Activated naive CD8-positive, alpha-beta T cell treated with anti-CD3 and anti-CD28 coated beads, Interleukin-2, amount 50 U/mL, for 24 hours (primary cell): Measurements from ENCODE around the gene RAPGEF5.

ENCODE experiments used
- ATAC-seq: fragments of 150-1000 bp; cut with Tn5 transposase; one replicate; pipeline ENCODE4 v1.10.0; 2021
- DNase-seq: peaks from one replicate; pipeline ENCODE4 v3.0.0; 2021
- H3K27ac Mint-ChIP-seq: one replicate; pipeline ENCODE4 v1.8.0; 2021; ENCODE audit warnings: mild to moderate bottlenecking, mixed read lengths
- H3K27me3 Mint-ChIP-seq: one replicate; pipeline ENCODE4 v1.8.0; 2021; ENCODE audit warnings: mixed read lengths
- H3K36me3 Mint-ChIP-seq: one replicate; pipeline ENCODE4 v1.8.0; 2021; ENCODE audit warnings: low read depth, mixed read lengths
- H3K4me1 Mint-ChIP-seq: one replicate; pipeline ENCODE4 v1.8.0; 2021; ENCODE audit warnings: mixed read lengths
- H3K4me3 Mint-ChIP-seq: one replicate; pipeline ENCODE4 v1.8.0; 2021; ENCODE audit warnings: mild to moderate bottlenecking, moderate library complexity, mixed read lengths
- H3K9me3 Mint-ChIP-seq: one replicate; pipeline ENCODE4 v1.8.0; 2021; ENCODE audit warnings: mixed read lengths

RAPGEF5 gene

GRCh38 chr7:22138106-22138505, 218.8 kb downstream of the RAPGEF5 start:
- Mint-ChIP-seq H3K36me3 (no peaks in the 10 kb centered on the region), H3K4me1 (no peaks in the 10 kb centered on the region), H3K27ac (no peak overlapping the region), H3K9me3 (no peaks in the 10 kb centered on the region), H3K27me3 (no peaks in the 10 kb centered on the region), H3K4me3 (no peak overlapping the region)
- ATAC-seq (no peak), DNase-seq (no peak)

- H3K27ac Mint-ChIP-seq, result no peak overlapping the region
These were observed 219.5 kb downstream of the RAPGEF5 start for GRCh38 chr7:22137466-22137865.

GRCh38 chr7:22137026-22137425, 219.9 kb downstream of the RAPGEF5 start:
- ATAC-seq, result no peak
- Mint-ChIP-seq H3K27me3 (no peaks in the 10 kb centered on the region), H3K4me1 (no peaks in the 10 kb centered on the region), H3K9me3 (no peaks in the 10 kb centered on the region), H3K36me3 (no peaks in the 10 kb centered on the region), H3K4me3 (no peak overlapping the region), H3K27ac (no peak overlapping the region)
- DNase-seq, result no peak

More at GRCh38 chr7:22137466-22137865, 219.5 kb downstream of the RAPGEF5 start:
- no peak overlapping the region for H3K4me3 Mint-ChIP-seq
- no peak for DNase-seq
- ATAC-seq, result no peak
- H3K9me3 Mint-ChIP-seq, result no peaks in the 10 kb centered on the region
- H3K27me3 Mint-ChIP-seq, result no peaks in the 10 kb centered on the region
- H3K36me3 Mint-ChIP-seq, result no peaks in the 10 kb centered on the region
- no peaks in the 10 kb centered on the region for H3K4me1 Mint-ChIP-seq

GRCh38 chr7:22129819-22130580, 227.0 kb downstream of the RAPGEF5 start:
- no peaks in the 10 kb centered on the region for H3K4me1 Mint-ChIP-seq
- H3K27ac Mint-ChIP-seq, result no peak overlapping the region
- ATAC-seq, result peak; percentile 85
- H3K4me3 Mint-ChIP-seq, result no peak overlapping the region
- peaks cover 5% of the 10 kb centered on the region for H3K27me3 Mint-ChIP-seq
- no peak for DNase-seq
- H3K36me3 Mint-ChIP-seq, result no peaks in the 10 kb centered on the region
- no peaks in the 10 kb centered on the region for H3K9me3 Mint-ChIP-seq

- Mint-ChIP-seq H3K36me3 (no peaks in the 10 kb centered on the region), H3K4me1 (no peaks in the 10 kb centered on the region), H3K4me3 (no peak overlapping the region), H3K27ac (no peak overlapping the region), H3K27me3 (peaks cover 5% of the 10 kb centered on the region), H3K9me3 (no peaks in the 10 kb centered on the region)
- no peak for DNase-seq
- no peak for ATAC-seq
These were observed 227.8 kb downstream of the RAPGEF5 start for GRCh38 chr7:22129166-22129565.

GRCh38 chr7:22128528-22128920, 228.4 kb downstream of the RAPGEF5 start:
- no peaks in the 10 kb centered on the region for H3K9me3 Mint-ChIP-seq
- H3K4me3 Mint-ChIP-seq, result no peak overlapping the region
- peaks cover 5% of the 10 kb centered on the region for H3K27me3 Mint-ChIP-seq
- ATAC-seq (no peak), DNase-seq (no peak)
- no peaks in the 10 kb centered on the region for H3K4me1 Mint-ChIP-seq
- no peak overlapping the region for H3K27ac Mint-ChIP-seq
- no peaks in the 10 kb centered on the region for H3K36me3 Mint-ChIP-seq

- Mint-ChIP-seq H3K36me3 (no peaks in the 10 kb centered on the region), H3K9me3 (no peaks in the 10 kb centered on the region), H3K27ac (no peak overlapping the region), H3K27me3 (peaks cover 5% of the 10 kb centered on the region), H3K4me1 (no peaks in the 10 kb centered on the region), H3K4me3 (no peak overlapping the region)
- DNase-seq (no peak), ATAC-seq (no peak)
These were observed 229.0 kb downstream of the RAPGEF5 start for GRCh38 chr7:22127835-22128527.

- H3K36me3 Mint-ChIP-seq, result no peaks in the 10 kb centered on the region
- no peak overlapping the region for H3K4me3 Mint-ChIP-seq
- no peaks in the 10 kb centered on the region for H3K9me3 Mint-ChIP-seq
- peaks cover 9% of the 10 kb centered on the region for H3K4me1 Mint-ChIP-seq
- H3K27me3 Mint-ChIP-seq, result peaks cover 5% of the 10 kb centered on the region
- H3K27ac Mint-ChIP-seq, result no peak overlapping the region
- no peak for ATAC-seq
- DNase-seq, result no peak
These were observed 231.5 kb downstream of the RAPGEF5 start for GRCh38 chr7:22125436-22125835.

- Mint-ChIP-seq H3K4me1 (peaks cover 9% of the 10 kb centered on the region), H3K27ac (no peak overlapping the region), H3K4me3 (no peak overlapping the region), H3K36me3 (no peaks in the 10 kb centered on the region), H3K27me3 (peaks cover 5% of the 10 kb centered on the region), H3K9me3 (no peaks in the 10 kb centered on the region)
- DNase-seq (no peak), ATAC-seq (no peak)
These were observed 232.0 kb downstream of the RAPGEF5 start for GRCh38 chr7:22124941-22125340.

- Mint-ChIP-seq H3K27me3 (no peaks in the 10 kb centered on the region), H3K4me1 (peaks cover 9% of the 10 kb centered on the region), H3K9me3 (no peaks in the 10 kb centered on the region), H3K4me3 (no peak overlapping the region), H3K36me3 (no peaks in the 10 kb centered on the region), H3K27ac (no peak overlapping the region)
- DNase-seq (no peak), ATAC-seq (no peak)
These were observed 233.8 kb downstream of the RAPGEF5 start for GRCh38 chr7:22123139-22123538.

- H3K4me3 Mint-ChIP-seq, result no peak overlapping the region
- H3K9me3 Mint-ChIP-seq, result no peaks in the 10 kb centered on the region
- H3K27me3 Mint-ChIP-seq, result no peaks in the 10 kb centered on the region
- DNase-seq (no peak), ATAC-seq (no peak)
- H3K27ac Mint-ChIP-seq, result no peak overlapping the region
- no peaks in the 10 kb centered on the region for H3K36me3 Mint-ChIP-seq
- H3K4me1 Mint-ChIP-seq, result peaks cover 11% of the 10 kb centered on the region
These were observed 235.1 kb downstream of the RAPGEF5 start for GRCh38 chr7:22121702-22122474.

GRCh38 chr7:22120391-22121053, 236.4 kb downstream of the RAPGEF5 start:
- Mint-ChIP-seq H3K9me3 (no peaks in the 10 kb centered on the region), H3K27ac (no peak overlapping the region), H3K27me3 (no peaks in the 10 kb centered on the region), H3K4me3 (no peak overlapping the region), H3K36me3 (no peaks in the 10 kb centered on the region), H3K4me1 (peaks cover 11% of the 10 kb centered on the region)
- ATAC-seq, result no peak
- DNase-seq, result no peak

GRCh38 chr7:22117222-22117621, 239.7 kb downstream of the RAPGEF5 start:
- Mint-ChIP-seq H3K4me3 (no peak overlapping the region), H3K36me3 (no peaks in the 10 kb centered on the region), H3K27ac (no peak overlapping the region), H3K27me3 (no peaks in the 10 kb centered on the region), H3K9me3 (no peaks in the 10 kb centered on the region), H3K4me1 (peaks cover 8% of the 10 kb centered on the region)
- DNase-seq, result no peak
- no peak for ATAC-seq

GRCh38 chr7:22116451-22117030, 240.4 kb downstream of the RAPGEF5 start:
- Mint-ChIP-seq H3K27ac (no peak overlapping the region), H3K4me1 (peaks cover 2% of the 10 kb centered on the region), H3K4me3 (no peak overlapping the region), H3K36me3 (no peaks in the 10 kb centered on the region), H3K27me3 (no peaks in the 10 kb centered on the region), H3K9me3 (no peaks in the 10 kb centered on the region)
- DNase-seq, result no peak
- no peak for ATAC-seq
